Peyer's patch (tissue), 4 donors: ENCODE results near the gene RPS24. TPM values are rescaled to one million over a fixed set of nuclear protein-coding genes. Genes with fewer than 3 reads are reported as not detected.
A peak's percentile ranks its signal among the peaks of the same experiment; 100 is the strongest.
"Not testable (repeated sequence)": the region's sequence is repeated elsewhere in the genome, so short reads cannot be mapped to it uniquely, and the experiment has no call there.

Experiments used
- DNase-seq, 3 donors: peaks; one replicate each; pipeline ENCODE4 v3.0.0-alpha.2; 2017 to 2019
- H3K27ac ChIP-seq, 4 donors: fragments of 200-600 bp; sonication (generic); one replicate each; pipeline ENCODE4 v1.5.1; 2016 to 2019
- H3K27me3 ChIP-seq, 2 donors: fragments of 200-600 bp; sonication (generic); one replicate each; pipeline ENCODE4 v1.5.1; 2019
- H3K36me3 ChIP-seq, 3 donors: fragments of 200-600 bp; sonication (generic); one replicate each; pipeline ENCODE4 v1.5.1; 2016 to 2019
- H3K4me1 ChIP-seq, 4 donors: fragments of 200-600 bp; sonication (generic); one replicate each; pipeline ENCODE4 v1.5.1; 2016 to 2019
- H3K4me3 ChIP-seq, 4 donors: fragments of 200-600 bp; sonication (generic); 1 replicate in 3 of 4; 2 replicates in 1 of 4; pipeline ENCODE4 v1.5.1; 2016 to 2019; ENCODE audit warnings: mild to moderate bottlenecking in 1 of 4
- H3K9me3 ChIP-seq, 4 donors: fragments of 200-600 bp; sonication (generic); one replicate each; pipeline ENCODE4 v1.5.1; 2016 to 2019; ENCODE audit warnings: mild to moderate bottlenecking in 1 of 4
- POLR2A ChIP-seq, 2 donors: fragments of 450-650 bp; IDR thresholded peaks; one replicate each; pipeline ENCODE4 v1.5.1; 2017; ENCODE audit warnings: antibody characterized with exemption in 2 of 2, mild to moderate bottlenecking in 2 of 2, moderate library complexity in 2 of 2
- total RNA-seq, 4 donors: library from RNA; depleted of rRNA; stranded (reverse); fragments of >200 nt; gene quantifications; one replicate each; pipeline ENCODE4 v1.1.0, GENCODE V29; 2016
- TF ChIP-seq, protein P1 (sequence below), 6 experiments: fragments of 450-650 bp in 4 of 6; fragments of 200-600 bp in 2 of 6; sonication (generic) in 1 of 6; IDR thresholded peaks; one replicate each; pipeline ENCODE4 v1.5.1; 2017 to 2019; ENCODE audit warnings: antibody characterized with exemption in 6 of 6, mild to moderate bottlenecking in 3 of 6, moderate library complexity in 1 of 6

Gene RPS24
- total RNA-seq: 1,000 to 10,000 TPM in 3 of 4 donors, 100 to 1,000 TPM in 1; 999 to 2,177 (median 1,337) TPM

DNA sequence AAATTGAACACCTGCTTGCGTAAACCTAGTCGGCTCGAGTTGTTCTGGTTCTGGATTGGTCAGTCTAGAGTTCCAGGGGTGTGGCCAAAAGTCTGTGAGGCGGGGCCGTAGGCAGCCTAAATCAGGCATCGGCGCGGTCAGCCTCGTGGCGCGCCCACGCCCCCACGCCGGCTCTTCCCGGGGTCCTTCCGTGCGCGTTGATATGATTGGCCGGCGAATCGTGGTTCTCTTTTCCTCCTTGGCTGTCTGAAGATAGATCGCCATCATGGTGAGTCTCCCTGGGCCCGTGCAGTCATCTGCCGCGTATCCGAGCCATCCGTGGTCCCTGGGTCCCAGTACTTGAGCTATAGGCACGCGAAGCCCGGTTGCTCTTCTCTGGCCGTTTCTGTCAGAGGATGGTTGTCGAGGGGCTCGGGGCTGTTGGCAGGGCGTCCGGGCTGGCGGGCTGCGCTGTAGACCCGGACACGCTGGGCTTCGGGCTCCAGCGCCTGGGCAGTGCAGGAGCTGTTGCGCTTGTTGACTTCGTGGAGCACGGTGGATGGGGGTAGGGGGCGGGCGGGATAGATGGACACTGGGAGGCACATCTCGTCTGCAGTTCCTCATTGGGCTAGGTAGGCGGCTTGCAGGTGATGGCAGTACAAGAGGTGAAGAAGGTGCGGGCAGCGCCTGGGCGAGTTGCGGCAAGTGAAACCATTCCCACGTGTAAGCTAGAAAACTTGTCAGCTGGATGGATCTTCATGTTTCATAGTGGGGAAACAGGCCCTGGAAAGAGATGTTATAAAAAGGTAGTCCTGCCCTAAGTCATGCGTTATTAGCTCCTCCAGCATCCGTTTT lies at the start of gene RPS24:
Gene RPS24, plus strand, starts transcription at position 227 of the 834 bp plus-strand sequence. Its CDS starts 39 bp downstream, at position 266.
- no peaks in the 10 kb centered on the region for H3K27me3 ChIP-seq
- TF ChIP-seq POLR2A (IDR thresholded peaks at IDR 0.05): peak; percentile 73
- TF ChIP-seq, protein P1, sequence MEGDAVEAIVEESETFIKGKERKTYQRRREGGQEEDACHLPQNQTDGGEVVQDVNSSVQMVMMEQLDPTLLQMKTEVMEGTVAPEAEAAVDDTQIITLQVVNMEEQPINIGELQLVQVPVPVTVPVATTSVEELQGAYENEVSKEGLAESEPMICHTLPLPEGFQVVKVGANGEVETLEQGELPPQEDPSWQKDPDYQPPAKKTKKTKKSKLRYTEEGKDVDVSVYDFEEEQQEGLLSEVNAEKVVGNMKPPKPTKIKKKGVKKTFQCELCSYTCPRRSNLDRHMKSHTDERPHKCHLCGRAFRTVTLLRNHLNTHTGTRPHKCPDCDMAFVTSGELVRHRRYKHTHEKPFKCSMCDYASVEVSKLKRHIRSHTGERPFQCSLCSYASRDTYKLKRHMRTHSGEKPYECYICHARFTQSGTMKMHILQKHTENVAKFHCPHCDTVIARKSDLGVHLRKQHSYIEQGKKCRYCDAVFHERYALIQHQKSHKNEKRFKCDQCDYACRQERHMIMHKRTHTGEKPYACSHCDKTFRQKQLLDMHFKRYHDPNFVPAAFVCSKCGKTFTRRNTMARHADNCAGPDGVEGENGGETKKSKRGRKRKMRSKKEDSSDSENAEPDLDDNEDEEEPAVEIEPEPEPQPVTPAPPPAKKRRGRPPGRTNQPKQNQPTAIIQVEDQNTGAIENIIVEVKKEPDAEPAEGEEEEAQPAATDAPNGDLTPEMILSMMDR (IDR thresholded peaks at IDR 0.05): no peak
- DNase-seq: peak; percentile 94 to 98 (median 96)
- H3K36me3 ChIP-seq: peaks cover 0 to 35% (median 0%) of the 10 kb centered on the region in 3 donors
- peaks cover 0 to 28% (median 6%) of the 10 kb centered on the region in 4 donors for H3K4me1 ChIP-seq
- no peaks in the 10 kb centered on the region for H3K9me3 ChIP-seq
- H3K4me3 ChIP-seq: peak within 1 kb of the TSS; percentile 80 to 97 (median 83)
- peak within 1 kb of the TSS; percentile 63 to 85 (median 74) for H3K27ac ChIP-seq

DNA sequence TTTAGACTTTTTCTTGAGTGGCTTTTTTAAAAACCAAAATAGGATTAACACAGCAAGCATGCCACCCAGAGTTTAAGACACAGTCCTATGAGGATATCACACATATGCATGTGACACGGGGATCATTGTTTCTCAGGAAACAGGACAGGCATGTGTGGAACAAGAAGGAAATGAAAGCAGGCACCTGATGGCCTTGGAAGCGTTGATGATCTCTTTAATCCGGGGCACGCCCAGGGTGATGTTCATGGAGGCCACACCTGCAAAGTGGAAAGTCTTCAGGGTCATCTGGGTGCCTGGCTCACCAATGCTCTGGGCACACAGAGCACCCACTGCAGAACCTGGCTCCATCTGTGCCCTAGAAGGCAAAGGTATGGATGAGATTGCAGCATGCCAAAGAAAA lies 48.7 kb upstream of the RPS24 start:
- Histone ChIP-seq H3K4me3 (no peak overlapping the region), H3K36me3 (peaks cover 0 to 97% (median 0%) of the 10 kb centered on the region in 3 donors), H3K4me1 (no peaks in the 10 kb centered on the region), H3K27ac (peak overlapping the region in 1 of 4 donors; percentile 24), H3K9me3 (no peaks in the 10 kb centered on the region), H3K27me3 (no peaks in the 10 kb centered on the region)
- DNase-seq: peak in 2 of 3 donors; percentile 67 to 73
- TF ChIP-seq, protein P1 (IDR thresholded peaks at IDR 0.05): no peak
- TF ChIP-seq POLR2A (IDR thresholded peaks at IDR 0.05): no peak

DNA sequence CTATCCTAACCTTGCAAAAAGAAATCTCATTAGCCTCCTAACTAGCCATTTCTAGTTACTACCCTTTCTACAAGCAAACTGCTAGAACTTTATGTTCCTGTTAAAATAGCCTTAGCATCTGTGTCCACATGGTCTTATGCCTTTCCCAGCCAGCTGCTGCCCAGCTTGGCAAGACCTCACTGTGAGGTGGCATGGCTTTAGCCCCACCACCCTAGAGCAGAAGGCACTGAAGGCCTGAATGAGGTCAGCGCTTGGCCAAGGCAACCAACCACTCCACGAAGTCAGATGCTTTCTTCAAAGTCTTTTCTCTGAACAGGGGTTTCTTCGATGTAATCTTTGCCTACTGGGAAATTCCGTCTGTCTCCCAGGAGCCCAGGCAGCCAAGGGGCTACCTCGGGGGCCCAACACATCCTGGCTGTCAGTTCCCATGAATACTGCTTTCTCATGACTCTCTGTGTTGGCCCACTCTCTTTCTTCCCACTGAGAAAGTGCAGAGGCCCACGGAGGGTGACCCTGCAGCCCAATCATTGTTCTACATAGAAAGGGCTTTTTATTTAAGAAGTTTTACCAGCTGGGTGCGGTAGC lies 45.9 kb upstream of the RPS24 start:
- Histone ChIP-seq H3K36me3 (peaks cover 0 to 99% (median 0%) of the 10 kb centered on the region in 3 donors), H3K4me1 (no peaks in the 10 kb centered on the region), H3K4me3 (no peak overlapping the region), H3K9me3 (no peaks in the 10 kb centered on the region), H3K27ac (no peak overlapping the region), H3K27me3 (no peaks in the 10 kb centered on the region)
- DNase-seq: no peak
- TF ChIP-seq POLR2A (IDR thresholded peaks at IDR 0.05): no peak
- TF ChIP-seq, protein P1 (IDR thresholded peaks at IDR 0.05): no peak

DNA sequence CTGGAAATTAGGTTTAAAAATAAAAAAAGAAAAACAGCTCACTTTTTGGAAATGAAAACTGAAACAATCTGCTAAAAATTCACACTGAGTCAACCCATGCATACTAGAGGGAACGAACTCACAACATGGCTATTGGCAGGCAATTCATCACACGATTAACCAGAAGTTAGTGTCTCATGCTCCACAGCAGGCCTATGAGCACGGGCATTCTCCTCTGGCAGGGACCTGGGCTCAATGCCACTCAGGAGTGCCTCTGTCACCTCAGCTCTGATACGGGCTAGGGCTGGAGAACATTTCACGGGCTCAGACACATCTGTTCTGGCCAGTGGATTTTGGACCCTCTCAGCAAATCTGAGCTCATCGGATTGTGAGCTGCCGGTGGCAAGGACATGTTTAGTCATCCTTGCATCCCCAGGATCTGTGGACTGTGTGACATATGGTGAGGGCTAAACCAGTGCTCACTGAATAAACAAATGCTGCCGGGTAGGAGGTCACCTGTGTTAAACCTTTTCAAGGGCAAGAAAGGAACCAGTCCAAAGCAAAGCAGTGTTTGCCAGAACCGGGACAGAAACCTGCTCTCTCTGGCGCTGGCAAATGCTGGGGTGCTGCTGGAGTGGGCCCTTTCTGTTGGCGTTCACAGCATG lies 44.5 kb upstream of the RPS24 start:
- Histone ChIP-seq H3K9me3 (no peaks in the 10 kb centered on the region), H3K27me3 (no peaks in the 10 kb centered on the region), H3K4me1 (no peaks in the 10 kb centered on the region), H3K36me3 (peaks cover 0 to 99% (median 0%) of the 10 kb centered on the region in 3 donors), H3K4me3 (no peak overlapping the region), H3K27ac (no peak overlapping the region)
- TF ChIP-seq, protein P1 (IDR thresholded peaks at IDR 0.05): no peak
- TF ChIP-seq POLR2A (IDR thresholded peaks at IDR 0.05): no peak
- no peak for DNase-seq

DNA sequence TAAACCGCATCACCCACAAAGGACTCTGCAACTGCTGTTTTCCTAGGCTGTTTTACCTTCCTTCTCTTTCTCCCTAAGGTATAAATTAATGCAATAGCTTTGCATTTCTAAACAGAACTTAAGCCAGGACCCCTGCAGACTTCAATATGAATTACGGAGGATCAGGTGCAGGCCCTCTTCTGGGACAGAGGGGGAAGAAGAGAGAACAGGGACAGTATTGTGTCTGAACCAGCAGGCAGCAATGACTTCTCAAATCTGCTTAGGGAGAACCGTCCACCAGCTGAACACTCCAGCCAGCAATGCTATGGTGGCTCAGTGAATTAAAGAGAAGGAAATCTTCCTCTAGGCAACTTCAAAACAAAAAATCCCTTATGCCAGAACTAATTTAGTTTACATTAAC lies 40.0 kb upstream of the RPS24 start:
- no peaks in the 10 kb centered on the region for H3K9me3 ChIP-seq
- DNase-seq: no peak
- no peak overlapping the region for H3K4me3 ChIP-seq
- peaks cover 0 to 62% (median 0%) of the 10 kb centered on the region in 3 donors for H3K36me3 ChIP-seq
- no peaks in the 10 kb centered on the region for H3K27me3 ChIP-seq
- TF ChIP-seq, protein P1 (IDR thresholded peaks at IDR 0.05): no peak
- no peak for TF ChIP-seq POLR2A (IDR thresholded peaks at IDR 0.05)
- H3K4me1 ChIP-seq: no peaks in the 10 kb centered on the region
- H3K27ac ChIP-seq: no peak overlapping the region

DNA sequence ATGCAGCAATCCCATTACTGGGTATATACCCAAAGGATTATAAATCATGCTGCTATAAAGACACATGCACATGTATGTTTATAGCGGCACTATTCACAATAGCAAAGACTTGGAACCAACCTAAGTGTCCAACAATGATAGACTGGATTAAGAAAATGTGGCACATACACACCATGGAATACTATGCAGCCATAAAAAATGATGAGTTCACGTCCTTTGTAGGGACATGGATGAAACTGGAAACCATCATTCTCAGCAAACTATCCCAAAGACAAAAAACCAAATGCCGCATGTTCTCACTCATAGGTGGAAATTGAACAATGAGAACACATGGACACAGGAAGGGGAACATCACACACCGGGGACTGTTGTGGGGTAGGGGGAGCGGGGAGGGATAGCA lies 34.9 kb upstream of the RPS24 start:
- not testable (repeated sequence) for H3K27me3 ChIP-seq, H3K4me1 ChIP-seq, H3K9me3 ChIP-seq, H3K27ac ChIP-seq, H3K4me3 ChIP-seq, DNase-seq
- peaks cover 0 to 61% (median 0%) of the 10 kb centered on the region in 3 donors for H3K36me3 ChIP-seq
